HG02870 (cell line): Measurements from ENCODE around the gene AIFM1.
A peak's percentile ranks its signal among the peaks of the same experiment; 100 is the strongest.

ENCODE experiments used
- ATAC-seq: cut with Tn5 transposase; IDR thresholded peaks from one replicate; pipeline ENCODE4 v1.9.1; 2021; ENCODE audit warnings: mild to moderate bottlenecking, moderate library complexity; ENCODE audit not compliant: unreplicated experiment

AIFM1 gene

GRCh38 chrX:130165703-130166502 lies at the start of gene AIFM1:
Gene AIFM1, minus strand, starts transcription at chrX:130165841. Its CDS starts 185 bp downstream, at chrX:130165656.
- ATAC-seq = peak; percentile 88

DNA sequence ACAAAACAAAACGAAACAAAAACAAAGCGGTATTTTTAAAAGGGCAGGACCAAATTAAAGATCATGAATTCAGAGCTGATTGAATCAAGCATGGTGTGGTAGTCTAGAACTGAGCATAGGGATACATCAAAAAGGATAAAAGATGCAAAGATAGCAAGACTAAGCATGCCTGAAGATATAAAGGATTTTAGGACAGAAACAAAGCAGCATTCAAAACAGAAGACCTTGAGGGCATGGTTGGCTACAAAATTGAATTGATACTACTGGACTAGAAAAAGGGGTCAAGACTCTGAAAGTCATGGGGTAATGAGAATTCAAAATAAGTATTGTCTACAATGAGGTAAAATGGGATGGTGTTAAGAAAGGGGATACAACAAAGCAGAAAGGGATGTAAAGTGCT lies 47.7 kb upstream of the AIFM1 start:
- no peak for ATAC-seq

- no peak for ATAC-seq
Observed at GRCh38 chrX:130212371-130212770, 46.7 kb upstream of the AIFM1 start.

DNA sequence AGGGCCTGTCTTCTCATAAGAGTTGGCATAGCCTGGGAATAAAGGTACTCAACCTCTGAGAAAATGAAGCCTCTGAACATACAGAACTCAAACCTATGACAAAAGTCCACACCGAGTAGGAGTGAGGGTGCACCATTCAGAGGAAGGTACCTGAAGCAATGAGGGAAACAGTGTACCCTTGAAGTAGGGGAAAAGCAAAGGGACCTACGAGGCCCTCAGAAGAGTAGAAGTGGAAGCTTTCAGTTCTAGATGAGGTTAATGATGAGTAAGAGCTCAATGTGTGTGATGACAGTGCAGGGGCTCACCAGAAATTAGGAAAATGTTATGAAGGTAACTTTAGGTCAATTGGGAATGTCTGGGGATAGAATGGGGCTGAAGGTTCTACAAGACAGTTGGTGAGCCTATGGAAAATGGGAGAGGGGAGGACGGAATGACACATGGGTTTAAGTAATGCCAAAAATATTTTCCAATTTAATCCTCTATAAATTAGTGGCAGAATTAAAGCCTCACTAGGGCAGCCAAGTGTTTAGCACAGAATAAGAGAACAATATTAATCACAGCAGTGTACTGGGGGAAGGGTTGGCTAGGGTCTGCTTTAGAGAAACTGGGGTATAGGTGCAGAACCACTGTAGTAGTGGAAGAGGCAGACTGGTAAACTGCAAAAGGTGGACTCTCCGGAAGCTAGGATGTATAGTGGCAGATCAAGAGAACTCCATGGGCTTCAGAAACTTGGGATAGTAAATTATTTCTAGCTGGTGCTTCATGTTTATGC lies 46.0 kb upstream of the AIFM1 start:
- peak; percentile 72 for ATAC-seq

- no peak for ATAC-seq
Observed at GRCh38 chrX:130204647-130205046, 39.0 kb upstream of the AIFM1 start.

DNA sequence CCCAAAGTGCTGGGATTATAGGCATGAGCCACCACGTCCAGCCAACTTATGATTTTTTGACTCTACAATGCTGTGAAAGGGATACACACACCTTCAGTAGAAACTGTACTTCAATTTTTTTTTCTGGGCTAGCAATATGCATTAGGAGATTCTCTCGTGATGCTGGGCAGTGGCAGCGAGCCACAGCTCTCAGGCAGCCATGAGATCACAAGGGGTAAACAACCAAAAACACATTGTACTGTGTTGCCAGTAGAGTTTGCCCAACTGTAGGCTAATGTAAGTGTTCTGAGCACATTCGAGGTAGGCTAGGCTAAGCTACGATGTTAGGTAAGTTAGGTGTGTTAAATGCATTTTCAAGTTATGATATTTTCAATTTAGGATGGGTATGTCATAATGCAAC lies 31.8 kb upstream of the AIFM1 start:
- ATAC-seq = no peak

GRCh38 chrX:130196466-130196865 lies 30.8 kb upstream of the AIFM1 start:
- no peak for ATAC-seq

DNA sequence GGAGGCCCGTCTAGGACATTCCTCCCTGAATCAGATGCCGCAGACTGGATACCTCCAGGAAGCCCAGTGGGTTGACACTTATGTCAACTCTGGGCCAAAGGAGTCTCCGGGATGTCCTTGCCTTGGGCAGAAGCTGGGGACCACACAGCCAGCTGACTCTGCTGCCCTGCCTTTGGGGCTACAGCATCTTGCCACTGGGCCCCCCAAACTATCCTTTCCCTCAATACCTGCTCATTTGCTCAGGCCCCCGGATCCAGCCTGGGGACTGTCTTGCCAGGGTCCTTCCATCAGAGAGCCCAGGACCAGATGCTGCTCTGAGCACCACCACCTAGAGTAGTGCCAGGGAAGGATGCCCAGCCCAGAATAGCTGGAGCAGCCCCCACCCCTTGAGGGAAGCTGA lies 25.2 kb upstream of the AIFM1 start:
- ATAC-seq = no peak

GRCh38 chrX:130186651-130187050 lies 21.0 kb upstream of the AIFM1 start:
- no peak for ATAC-seq

GRCh38 chrX:130184857-130185256 lies 19.2 kb upstream of the AIFM1 start:
- ATAC-seq = no peak

- no peak for ATAC-seq
Observed at GRCh38 chrX:130184168-130184567, 18.5 kb upstream of the AIFM1 start.

- no peak for ATAC-seq
Observed at GRCh38 chrX:130179579-130180215, 14.1 kb upstream of the AIFM1 start.

GRCh38 chrX:130179170-130179569 lies 13.5 kb upstream of the AIFM1 start:
- ATAC-seq = no peak

GRCh38 chrX:130176942-130177341 lies 11.3 kb upstream of the AIFM1 start:
- ATAC-seq = no peak

GRCh38 chrX:130176354-130176776 lies 10.7 kb upstream of the AIFM1 start:
- ATAC-seq = peak; percentile 63

GRCh38 chrX:130174937-130175336 lies 9.3 kb upstream of the AIFM1 start:
- ATAC-seq = no peak

DNA sequence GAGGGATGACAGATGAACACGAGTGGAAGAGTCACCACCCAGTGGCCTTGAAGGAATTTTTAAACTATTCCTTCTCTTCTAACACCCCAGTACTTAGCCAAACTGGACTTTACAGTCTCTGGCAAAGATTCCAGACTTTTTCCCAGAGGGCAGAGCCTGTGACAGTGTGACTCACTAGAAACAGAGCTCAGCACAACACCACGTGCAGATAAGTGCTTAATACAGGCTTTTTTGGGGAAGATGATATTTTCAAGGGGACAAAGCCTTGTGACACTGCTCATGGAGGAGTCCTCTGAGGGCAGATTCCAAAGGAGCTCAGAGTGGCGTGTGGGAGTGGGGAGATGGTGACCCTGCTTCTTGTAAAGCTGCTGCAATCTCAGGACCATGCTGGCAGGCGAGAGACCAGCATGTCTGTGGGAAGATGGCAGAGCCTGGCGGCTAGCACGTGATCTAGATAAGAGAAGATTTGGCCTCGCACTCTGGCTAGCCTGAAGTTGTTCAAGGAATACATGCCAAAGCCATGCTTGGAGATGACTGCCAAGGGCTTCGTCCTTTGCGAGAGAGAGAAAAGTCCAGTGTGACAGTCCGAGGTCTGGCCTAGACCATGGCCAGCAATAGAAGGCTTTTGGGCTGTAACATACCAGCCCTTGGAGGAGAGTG lies 8.5 kb upstream of the AIFM1 start:
- no peak for ATAC-seq

GRCh38 chrX:130173190-130173895 lies 7.7 kb upstream of the AIFM1 start:
- ATAC-seq = peak; percentile 38

DNA sequence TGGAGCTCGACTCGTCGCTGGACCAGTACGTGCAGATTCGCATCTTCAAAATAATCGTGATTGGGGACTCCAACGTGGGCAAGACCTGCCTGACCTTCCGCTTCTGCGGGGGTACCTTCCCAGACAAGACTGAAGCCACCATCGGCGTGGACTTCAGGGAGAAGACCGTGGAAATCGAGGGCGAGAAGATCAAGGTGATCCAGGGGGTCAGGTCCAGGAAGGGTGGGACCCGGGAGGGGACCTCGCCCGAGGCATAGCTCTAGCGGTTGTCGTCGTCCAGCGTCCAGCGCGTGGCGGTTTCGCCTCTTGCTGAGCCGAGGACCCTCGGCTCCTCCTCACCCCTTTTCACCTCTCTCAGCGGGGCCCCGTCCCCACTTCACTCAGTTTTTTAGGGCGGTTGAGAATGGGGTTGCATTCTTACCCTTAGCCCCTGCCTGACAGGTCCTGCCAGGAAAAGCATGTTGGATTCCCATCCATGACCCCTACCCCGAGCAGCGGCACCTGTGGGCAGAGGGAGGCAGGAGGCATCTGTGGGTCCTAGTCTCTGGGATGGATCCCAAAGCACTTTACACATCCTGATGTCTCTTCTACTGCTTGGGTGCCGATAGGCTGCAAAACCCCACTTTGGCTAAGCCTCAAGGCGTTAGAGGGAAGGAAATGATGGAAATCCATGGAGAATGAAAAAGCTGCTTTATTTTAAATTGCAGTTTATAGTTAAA lies 6.6 kb upstream of the AIFM1 start:
- ATAC-seq = no peak
